HL-60/S4 treated with retinoic acid at 250 ng/mL for 4 days and 3 days (cell line): Measurements from ENCODE around the gene ARPP21.

Source experiments
- in situ Hi-C: fragments of 300-500 bp; cut with MboI; formaldehyde crosslinking; loops from 2 replicates; pipeline ENCODE4 v1.7.0; 2022; ENCODE audit warnings: low sequenced_read_pairs

The ARPP21 gene

DNA sequence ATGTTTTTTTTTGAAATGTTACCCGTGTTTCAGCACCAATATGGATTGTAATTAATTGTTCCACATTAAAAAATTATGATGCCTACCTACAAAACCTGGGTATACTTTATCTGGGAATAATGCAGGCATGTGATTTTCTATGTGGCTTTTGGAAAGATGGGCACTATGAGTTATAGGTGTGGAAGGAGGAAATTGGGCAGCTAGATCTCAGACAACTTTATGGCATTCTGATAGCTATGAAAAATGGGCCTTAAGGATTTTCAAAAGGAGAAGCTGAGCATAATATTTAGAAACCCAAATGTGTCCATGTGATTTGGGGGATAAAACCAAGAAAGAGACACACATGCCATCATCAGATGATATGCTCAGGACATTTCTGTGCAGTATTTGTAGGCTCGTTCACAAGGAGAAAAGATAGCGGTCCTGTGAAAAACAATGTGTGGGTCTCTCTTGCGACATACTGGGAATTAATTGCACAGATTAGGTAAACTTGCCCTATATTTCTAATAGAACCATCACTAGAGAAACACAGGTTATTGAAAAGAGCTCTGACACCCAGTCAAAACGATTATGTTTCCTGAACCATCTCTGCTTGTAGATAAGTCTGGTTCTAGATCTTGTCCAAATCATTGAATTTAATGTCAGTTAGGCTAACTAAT, 35.3 kb downstream of the ARPP21 start:
- in situ Hi-C loops: no loop called here

DNA sequence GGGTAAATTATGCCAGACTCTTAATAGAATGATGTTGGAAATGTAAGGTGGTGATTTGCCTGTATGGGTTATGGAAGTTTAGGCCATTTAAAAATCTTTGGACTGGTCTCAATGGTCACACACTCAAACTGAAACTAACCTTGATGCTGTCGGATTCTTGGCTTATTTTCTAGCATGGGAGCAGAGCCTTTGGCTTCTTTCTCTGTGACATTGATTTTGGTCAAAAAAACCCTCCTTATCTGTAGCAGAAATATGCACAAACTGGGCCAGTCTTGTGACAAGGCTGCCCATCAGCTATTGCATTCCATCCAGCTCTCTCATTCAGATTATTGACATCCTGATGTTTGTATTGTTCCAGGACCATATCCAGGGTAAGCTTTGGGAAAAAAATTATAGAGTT, 35.9 kb downstream of the ARPP21 start:
- in situ Hi-C loops: no loop called here

DNA sequence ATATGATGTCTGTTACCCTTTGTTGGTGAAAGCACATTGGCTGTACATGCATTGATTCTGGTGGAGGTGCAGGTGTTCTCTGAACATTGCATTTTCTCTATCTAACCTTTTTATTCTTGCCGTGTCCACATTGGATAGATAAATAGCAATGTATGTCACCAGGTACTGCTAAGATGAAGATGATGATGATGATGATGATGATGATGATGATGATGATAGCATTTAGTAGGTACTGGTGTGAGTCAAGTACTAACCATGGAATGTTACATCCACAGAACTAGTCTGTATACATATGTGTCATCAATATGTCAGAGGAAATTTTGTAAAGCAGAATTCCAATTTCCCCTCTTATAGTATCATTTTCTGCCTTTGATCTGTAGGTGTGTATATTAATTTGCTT, 36.3 kb downstream of the ARPP21 start:
- in situ Hi-C loops: no loop called here

DNA sequence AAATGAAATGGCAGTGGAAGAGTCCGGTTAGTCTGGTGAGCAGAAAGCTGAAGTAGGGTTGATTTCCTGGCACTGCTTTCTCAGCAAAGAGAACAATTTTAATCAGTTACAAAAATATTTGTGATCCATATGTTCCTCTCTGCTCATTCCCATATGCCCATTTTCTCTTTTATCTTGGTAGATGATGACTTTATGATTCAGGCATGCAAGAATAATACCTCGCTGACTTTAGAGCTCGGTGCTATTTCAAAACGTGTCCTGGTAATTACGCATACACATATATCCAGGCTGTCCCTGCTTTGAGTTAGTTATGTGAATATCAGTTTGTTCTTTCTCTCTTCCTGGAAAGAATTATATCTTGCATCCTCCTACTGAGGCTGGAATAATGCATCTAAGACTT, 38.5 kb downstream of the ARPP21 start:
- in situ Hi-C loops: no loop called here

DNA sequence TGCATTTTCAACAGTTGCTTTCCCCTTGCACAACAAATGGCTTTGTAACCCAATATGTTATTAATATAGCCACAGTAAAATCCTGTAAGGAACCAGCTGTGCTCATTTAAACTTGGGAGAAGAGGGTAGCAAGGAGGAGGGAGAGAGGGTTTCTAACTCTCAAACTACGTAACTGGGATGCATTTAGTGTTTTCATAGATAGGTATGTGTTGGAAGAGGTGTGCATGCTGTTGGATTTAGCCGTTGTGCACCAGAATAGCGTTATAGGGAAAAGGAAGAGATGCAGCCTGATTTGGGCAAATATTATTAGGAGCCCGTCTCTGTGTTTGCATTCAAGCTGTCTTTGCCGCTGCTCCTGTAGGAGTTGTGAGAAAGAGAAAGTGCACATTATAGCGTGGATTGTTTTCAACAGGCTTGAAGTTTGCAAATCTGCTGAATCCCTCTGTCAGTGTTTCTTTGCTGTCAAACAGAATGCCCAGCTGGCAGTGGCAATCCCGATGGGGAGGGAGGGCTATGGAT, 39.4 kb downstream of the ARPP21 start:
- in situ Hi-C loops: no loop called here

DNA sequence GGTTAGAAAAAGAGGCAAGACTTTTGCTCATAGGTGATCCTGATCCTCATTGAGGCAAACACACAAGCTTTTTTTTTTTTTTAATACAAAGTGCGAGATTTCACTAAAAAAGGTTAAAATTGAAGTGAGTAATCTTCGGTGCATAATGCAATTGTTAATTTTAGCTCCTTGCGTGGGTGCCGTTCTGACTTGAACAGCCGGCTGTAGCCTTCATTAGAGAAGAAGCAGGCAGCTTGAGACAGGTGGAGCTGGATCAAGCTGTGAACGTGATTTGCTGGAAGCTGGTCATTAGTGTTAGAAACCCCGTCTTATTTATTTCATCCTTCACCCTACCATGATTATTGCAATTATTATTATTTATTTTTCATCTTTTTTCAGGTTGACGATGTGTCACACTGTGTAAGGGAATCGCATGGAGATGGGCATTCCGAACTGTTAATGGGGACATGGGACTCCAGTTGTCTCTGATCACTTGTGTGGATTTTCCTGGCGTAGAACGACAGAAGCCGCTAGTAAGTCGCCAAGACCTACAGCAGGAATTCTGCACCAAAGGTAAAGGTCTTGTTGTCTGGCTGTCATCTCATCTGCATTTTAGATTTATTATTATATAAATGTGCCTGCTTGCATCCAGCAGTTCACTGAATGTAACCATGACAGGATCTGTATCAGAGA, 40.2 kb downstream of the ARPP21 start:
- in situ Hi-C loops: no loop called here

DNA sequence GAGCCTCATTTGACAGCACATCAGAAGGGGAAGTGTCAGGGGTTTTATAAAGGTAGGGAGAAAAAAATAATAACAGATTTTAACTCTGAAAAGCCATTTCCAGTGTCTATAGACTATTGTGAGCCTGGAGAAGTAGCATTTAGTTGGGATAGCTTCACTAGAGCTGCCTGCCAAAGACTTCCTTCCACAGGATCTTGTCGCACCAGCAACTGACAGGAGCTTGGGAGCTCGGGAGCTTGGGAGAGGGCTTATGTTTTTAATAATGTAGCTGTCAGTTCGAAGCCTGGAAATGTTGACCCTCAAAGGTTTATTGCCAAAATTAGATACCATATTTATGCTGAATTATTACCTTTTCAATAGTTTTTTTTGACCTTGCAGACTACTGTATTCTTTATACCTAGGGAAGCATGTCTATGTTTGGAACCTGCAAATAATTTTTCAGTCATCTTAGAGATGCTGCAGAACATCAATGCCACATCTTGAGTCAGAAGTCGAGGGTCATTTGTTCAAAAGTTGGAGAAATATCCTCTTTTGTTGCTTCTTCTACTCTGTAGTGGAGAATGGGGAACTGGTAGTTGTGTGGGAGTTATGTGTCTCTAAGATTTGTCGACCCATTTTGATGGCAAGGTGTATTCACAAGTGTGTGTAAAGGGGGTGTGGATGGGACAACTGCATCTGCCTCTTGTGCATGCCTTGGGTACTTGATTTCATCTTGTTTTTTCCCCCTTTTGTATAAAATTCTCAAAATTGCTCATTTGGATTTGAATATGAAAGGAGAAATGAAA, 41.7 kb downstream of the ARPP21 start:
- in situ Hi-C loops: no loop called here

DNA sequence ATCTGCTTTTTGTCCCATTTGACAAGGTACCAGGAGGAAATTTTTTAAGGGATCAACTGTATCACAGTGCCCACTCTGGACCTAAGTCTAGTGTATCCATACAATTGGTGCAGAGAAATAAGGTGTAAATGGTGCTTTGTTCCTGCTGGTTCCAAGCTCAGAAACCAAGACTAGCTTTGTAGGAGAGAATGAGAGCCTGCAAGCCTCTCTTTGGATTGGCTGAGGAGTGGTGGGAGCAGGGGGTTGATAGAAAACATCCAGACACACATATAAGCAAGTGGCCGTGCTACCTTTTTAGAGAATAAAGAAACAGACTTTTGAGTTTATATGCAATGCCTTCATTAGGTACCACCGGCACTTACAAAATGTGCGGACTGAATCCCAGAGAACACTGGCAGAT, 45.8 kb downstream of the ARPP21 start:
- in situ Hi-C loops: no loop called here

DNA sequence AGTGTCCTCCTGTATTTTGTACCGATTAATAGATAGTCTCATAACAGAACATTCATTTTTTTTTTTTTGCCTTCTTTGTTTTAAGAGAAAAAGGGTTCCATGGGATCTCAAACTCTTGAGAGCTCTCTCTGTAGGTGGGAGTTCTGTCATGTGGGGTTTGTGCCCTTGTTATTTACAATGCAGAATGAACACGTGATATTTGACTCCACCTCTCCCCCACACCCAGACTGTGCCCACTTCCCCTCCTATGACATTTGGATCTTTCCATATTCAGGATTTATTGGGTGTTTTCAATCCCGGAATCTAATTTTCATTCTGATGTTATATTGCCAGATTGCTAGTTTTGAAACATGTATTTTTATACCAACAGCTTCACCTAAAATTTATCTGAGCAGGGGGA, 49.5 kb downstream of the ARPP21 start:
- in situ Hi-C loops: no loop called here

DNA sequence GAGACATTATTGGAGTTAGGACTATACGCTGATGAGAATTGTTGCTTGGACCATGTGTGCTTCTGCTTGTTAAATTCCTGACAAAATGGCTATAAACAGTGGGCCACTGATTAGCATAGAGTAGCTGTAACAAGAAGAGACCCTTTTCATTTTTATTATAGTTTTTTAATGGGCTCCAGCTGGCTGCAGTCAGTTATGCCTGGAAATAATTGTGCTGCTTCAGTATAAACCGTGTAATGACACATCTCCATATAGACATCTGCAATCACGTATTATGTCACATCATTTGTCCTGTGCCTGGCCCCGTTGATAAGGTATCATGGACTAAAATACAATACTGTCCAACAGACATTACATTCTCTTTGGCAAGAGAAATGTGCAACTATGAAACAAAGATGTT, 50.9 kb downstream of the ARPP21 start:
- in situ Hi-C loops: no loop called here

DNA sequence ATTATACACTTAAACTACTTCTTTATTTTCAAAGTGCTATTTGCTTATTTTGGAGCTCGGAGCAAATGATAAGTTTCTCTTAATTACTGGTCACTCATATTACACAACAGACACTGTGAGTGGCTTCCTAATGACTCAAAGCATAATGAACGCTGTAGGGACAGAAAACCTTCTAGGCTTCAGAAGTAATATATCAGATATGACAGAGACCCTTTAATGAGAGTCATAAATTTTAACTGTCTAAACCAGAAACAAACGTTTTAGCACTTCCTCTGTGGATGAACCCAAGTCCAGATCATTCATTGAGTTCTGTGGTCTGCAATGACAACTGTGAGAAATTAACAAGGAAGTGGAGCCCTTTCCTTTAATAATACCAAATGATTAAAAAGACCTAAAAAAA, 66.6 kb downstream of the ARPP21 start:
- in situ Hi-C loops: no loop called here

DNA sequence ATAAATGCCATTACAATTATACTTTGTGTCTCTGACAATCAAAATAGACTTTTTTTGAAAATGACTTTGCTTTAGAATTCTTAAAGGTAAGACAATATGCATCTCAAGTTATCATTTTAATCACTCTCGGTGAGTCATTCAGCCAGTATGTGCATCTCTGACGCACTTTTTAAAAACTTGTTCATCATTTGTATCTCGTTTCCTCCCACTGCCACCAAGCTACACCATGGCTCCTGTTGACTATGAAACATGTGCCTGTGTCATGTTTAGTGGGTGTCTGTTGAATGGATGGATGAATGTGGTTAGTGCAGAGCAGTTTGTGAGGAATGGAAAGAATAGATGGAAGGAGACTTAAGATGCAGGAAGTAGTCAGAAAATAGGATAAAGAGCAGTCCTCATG, 68.6 kb downstream of the ARPP21 start:
- in situ Hi-C loops: no loop called here

DNA sequence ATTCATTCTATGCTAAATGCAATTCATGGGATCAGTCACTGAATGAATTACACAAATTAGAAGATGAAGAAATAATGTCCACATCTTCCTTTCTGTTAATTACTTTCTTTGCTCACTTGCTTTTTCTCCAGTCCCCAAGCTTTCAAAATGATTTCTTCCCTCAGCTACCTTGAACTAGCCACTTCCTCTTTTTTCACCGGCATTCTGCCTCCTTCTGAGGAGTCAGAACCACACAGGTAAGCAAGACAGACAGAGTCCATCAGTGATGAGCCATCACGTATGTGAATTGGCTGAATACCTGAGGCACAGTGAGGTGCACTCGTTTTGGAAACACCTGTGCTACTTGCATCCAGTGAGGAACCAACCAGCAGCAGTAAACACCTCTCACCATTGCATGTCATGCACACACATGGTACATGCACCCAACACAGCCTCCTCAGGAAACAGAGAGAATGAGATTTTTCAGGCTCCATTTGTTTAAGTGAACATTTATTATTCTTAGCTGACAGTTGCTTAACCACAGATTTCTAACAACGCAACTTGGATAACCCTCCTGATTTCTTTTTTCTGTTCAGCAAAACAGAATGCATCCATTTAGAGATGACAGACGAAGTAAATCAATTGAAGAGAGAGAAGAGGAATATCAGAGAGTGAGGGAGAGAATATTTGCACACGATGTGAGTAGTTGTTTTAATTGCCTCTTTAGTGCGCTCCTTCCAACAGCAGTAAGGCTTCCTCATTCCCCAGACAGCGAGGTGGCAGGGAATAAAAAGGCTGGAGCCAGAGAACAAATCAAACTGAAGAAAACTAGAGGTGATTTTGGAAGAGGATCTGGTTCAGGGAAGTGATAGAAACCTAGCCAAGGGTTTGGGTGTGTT, 69.3 kb downstream of the ARPP21 start:
- in situ Hi-C loops: no loop called here

DNA sequence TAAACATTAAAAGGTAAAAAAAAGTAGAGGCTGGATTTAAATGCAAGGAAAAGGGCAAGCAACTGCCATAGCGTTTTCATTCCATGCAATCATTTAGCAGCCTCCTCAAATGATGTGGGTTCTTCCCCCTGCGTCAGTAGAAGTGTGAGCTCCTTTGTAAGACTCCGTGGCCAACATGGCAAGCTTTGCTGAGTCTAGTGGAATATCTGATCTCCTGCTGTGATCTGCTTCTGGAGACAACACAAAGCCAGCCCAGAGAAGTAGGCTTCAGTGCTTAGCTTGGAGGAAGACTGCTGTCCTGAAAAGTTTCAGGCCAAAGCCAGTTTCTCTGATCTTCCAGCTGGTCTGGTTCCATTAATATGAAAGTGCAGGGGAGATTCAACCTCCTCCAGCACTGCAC, 70.4 kb downstream of the ARPP21 start:
- in situ Hi-C loops: no loop called here

DNA sequence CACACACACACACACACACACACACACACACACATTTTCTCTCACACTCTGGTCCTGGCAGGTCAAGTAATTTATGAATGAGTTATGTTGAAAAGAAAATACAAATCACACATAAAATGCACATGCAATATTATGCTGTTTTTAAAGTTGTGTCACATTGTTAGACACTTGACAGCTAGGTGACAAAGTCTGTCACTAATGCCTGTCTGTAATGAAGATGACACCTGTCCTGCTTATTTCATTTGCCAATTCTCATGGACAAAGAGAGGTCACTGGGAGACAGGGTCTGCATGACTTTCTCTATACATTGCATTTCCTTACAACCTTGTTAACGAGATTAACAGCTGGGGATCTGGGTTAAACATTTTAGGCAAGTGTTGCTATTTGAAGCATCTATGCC, 71.2 kb downstream of the ARPP21 start:
- in situ Hi-C loops: no loop called here

DNA sequence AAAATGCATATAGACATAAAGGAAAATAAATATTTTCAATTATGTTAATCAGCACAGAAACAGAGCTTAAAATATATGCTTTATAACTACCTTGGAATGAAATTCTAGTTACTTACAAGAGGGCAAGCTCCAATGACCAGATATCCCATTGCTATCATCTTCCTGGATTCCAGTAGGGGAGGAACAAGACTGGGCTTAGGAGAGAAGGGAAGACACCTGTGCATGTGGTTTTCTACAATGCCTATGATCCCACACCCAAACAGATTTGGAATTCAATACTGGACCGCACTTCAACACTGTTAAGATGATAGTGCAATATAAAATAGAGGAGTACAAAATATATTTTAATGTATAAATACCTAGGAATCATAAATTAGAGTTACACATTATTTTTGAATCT, 79.6 kb downstream of the ARPP21 start:
- in situ Hi-C loops: no loop called here

DNA sequence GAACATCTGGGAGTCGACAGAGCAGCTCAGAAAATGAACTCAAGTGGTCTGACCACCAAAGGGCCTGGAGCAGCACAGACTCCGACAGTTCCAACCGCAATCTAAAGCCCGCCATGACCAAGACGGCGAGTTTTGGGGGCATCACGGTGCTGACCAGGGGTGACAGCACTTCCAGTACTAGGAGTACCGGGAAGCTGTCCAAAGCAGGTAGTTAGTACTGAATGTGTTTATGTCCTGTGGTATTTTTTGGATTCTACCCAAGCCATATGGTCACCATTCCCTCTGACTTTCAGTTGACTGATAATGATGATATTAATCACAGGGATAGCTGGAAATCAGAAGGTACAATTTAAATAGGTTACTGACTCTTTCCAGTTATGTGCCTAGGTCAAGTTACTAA, 82.3 kb downstream of the ARPP21 start:
- in situ Hi-C loops: no loop called here

DNA sequence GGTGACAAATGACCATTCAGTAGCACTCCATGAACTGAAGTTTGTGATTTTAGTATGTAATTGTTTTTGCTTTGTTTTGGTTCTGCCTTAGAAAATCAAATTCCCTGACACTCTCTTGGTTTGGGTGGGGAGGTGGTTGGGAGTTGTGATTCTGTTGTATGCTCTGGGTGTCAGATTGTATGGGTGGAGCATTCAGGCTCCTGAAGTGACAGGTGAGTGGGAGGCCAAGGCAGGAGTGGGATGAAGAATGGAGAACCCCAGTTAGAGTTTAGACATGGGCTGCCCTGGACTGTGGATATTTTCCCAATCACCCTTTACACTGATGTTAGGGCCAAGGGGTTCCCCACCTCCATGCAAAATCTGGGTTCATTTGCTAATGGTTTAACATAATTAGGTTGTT, 83.6 kb downstream of the ARPP21 start:
- in situ Hi-C loops: no loop called here

DNA sequence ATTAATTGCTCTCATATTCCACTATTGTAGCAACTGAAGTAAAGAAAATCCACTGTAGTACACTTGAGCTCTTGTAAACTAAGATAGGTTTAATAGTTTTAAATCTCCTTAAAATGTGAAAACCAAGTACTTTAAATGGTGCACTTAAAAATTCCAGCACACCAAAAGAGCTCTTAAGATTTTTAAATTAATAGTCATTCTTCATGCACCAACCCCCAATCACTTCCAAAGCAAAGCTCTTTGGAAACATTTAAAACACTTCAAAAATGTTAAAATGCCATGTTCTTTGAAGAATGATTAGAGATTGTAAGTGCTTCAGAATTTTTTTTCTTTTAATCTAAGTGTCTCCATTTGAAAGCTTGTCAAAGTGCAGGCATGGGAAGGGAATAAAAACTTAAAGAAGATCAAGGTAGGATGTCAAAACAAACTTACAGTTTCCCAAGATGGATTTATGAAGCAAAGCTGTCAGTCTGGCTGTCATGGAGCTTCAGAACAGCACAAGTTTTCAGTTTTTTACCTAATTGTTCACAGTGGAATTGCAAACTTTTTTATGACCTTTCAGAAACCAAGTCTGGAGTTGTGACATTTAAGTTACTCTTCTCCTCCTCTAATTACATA, 84.3 kb downstream of the ARPP21 start:
- in situ Hi-C loops: no loop called here

DNA sequence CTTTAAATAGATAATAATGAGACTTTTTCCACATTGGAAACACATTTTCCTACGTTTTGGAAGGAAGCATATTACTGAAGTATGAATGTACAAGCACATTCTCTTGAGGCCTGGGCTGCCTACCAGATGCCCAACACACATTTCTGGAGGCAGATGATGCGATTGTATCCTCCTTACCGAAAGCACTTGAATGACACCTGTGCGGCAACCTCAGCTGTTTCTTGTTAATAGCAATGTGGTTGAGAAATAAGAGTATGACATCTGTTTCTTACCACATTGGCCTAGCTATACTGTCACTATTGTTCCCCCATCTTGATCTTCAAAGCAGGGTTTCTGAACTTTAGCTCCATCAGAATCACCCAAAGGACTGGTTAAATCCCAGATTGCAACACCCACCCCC, 84.8 kb downstream of the ARPP21 start:
- in situ Hi-C loops: no loop called here

DNA sequence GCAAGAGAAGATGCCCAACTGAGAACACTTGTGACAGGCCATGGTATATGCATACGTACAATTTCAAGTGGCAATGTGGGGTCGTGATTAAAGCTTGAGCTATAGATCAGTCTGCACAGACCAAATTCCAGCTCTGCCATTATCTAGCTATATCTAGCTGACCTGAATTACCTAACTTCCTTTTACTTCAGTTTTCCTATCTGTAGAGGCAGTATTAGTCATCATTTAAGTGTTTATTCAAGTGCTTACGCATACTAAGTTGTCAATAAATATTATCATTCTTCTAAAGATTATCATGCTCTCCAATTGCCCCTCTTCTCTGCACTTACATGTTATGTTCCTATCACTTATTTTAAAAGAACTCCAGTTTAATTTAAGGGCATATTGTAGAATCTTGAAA, 87.9 kb downstream of the ARPP21 start:
- in situ Hi-C loops: no loop called here
